ENCODE data around the gene TMEM190. TPM values are rescaled to one million over a fixed set of nuclear protein-coding genes. Genes with fewer than 3 reads are reported as not detected.

TMEM190 gene
- total and polyA plus RNA-seq, 2 donors (not counting 3 experiments of a cell fraction or from before 2014, with no cell fraction given) = not detected

DNA sequence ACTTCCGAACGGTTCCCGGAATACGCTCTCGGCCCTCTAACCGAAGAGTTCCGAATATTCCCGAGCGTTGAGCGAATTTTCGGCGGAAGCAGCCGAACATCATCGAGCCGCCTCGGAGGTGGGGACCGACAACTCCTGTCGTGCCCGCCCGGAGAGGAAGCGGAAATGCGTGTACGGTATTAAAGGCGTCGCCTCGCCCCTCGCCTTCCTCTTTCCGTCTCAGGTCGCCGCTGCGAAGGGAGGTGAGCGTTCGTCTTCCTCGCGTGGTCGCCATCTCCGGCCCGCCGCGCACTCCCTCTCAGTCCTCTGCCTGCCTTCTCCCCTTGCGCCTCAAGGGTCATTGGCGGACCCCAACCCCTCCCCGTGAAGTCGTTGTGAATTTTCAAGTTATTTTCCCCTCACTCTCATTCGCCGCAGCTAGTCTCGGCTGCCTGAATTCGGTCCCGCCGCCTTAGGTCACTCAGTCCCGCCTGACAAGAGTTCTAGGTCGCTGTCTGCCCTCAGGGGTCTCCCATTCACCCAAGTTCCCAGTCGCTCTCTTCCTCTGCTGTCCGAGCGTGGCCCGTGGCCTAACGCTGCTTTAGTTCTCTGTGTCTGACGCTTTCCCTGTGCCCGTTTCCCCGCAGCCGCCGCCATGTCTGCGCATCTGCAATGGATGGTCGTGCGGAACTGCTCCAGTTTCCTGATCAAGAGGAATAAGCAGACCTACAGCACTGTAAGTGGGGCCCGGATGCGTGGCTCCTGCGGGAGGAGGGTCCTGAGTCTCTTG, 9.3 kb downstream of the TMEM190 start, which contains the start of gene RPL28:
Gene RPL28 (plus strand): TSS at position 209 of the 769 bp plus-strand sequence. CDS start 426 bp downstream, at position 635.
- Histone ChIP-seq H3K27me3 (ENCODE audit: control insufficient read depth in 2 of 2, insufficient read depth in 2 of 2, low read length in 2 of 2) (no peaks in the 10 kb centered on the region), H3K9ac (replicated peaks; ENCODE audit: extremely low read depth, insufficient read depth, low read length) (peak within 1 kb of the TSS; percentile 81), H4K20me1 (replicated peaks; ENCODE audit: control insufficient read depth, extremely low read depth, insufficient read depth, low read length) (peaks cover 4% of the 10 kb centered on the region), H3K9me3 (replicated peaks; ENCODE audit: control insufficient read depth, insufficient read depth, low read length) (no peaks in the 10 kb centered on the region), H3K4me2 (ENCODE audit: insufficient read depth, low read length) (peak within 1 kb of the TSS; percentile 96), H3K4me3 (replicated peaks in 1 of 3; ENCODE audit: insufficient read depth in 1 of 3, low read depth in 1 of 3, low read length in 3 of 3) (peak within 1 kb of the TSS; percentile 33 to 69 (median 67)), H2AFZ (ENCODE audit: low read depth, low read length) (peak within 1 kb of the TSS; percentile 90), H3K27ac (ENCODE audit: insufficient read depth, low read depth, low read length) (peak within 1 kb of the TSS; percentile 75), H3K9me1 (replicated peaks; ENCODE audit: control insufficient read depth, extremely low read depth, insufficient read depth, low read length) (no peaks in the 10 kb centered on the region), H3K36me3 (ENCODE audit: control insufficient read depth in 2 of 2, extremely low read depth in 1 of 2, insufficient read depth in 2 of 2, low read length in 2 of 2) (peaks cover 14 to 30% of the 10 kb centered on the region in 2 experiments), H3K4me1 (ENCODE audit: control insufficient read depth, extremely low read depth, insufficient read depth, low read length) (peaks cover 31% of the 10 kb centered on the region), H3K79me2 (ENCODE audit: control insufficient read depth, insufficient read depth, low read length) (peaks cover 41% of the 10 kb centered on the region)
- dilution Hi-C loops (cut with MboI; ENCODE audit: extremely low pct_ligation_motif_present, low sequenced_read_pairs) = no loop called here
- TF ChIP-seq GATA2 (IDR thresholded peaks at IDR 0.05; ENCODE audit: insufficient read depth, insufficient read length, low read depth, low read length) (no peak), POLR2A (IDR thresholded peaks at IDR 0.05; ENCODE audit: low read depth, low read length) (peak; percentile 100), MYC (IDR thresholded peaks at IDR 0.05; ENCODE audit: low read depth, low read length) (peak; percentile 66), POLR2AphosphoS5 (IDR thresholded peaks at IDR 0.05; ENCODE audit: insufficient read depth, low read depth, low read length) (peak; percentile 100)
- TF ChIP-seq, protein P1, sequence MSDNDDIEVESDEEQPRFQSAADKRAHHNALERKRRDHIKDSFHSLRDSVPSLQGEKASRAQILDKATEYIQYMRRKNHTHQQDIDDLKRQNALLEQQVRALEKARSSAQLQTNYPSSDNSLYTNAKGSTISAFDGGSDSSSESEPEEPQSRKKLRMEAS (IDR thresholded peaks at IDR 0.05; ENCODE audit: insufficient read depth, insufficient read length) = peak; percentile 56
- DNase-seq (ENCODE audit: low read depth, low spot score) (peak; percentile 99), FAIRE-seq (peak; percentile 100)
- intact Hi-C loops (cut with micrococcal nuclease) = loop anchor here (1.0 to 10.0 kb wide), 7 partner anchors 22 to 241 kb away; partner anchors contain the start of genes ISOC2, KMT5C, TNNT1 and ZNF524
- CTCF ChIA-PET = interaction anchor here (2.9 kb wide), 1 partner anchor 84 kb away, joined by 10 read pairs; no protein-coding TSS in a partner anchor
- TSS peak; percentile 71 for BruUV-seq (replicated peaks)
- POLR2A ChIA-PET = interaction anchor here (0.9 kb wide), 1 partner anchor 20 kb away, joined by 3 read pairs; no protein-coding TSS in a partner anchor

Measured in endothelial cell of umbilical vein (primary cell).